ENCODE measurements around the gene RHOA. TPM values are rescaled to one million over a fixed set of nuclear protein-coding genes. Genes with fewer than 3 reads are reported as not detected.

RHOA gene
- total and polyA plus RNA-seq, 2 of the 4 experiments (the other 2 are of a cell fraction) = 383 to 879 TPM

- DNase-seq (no peak), ATAC-seq (ENCODE audit: low read depth) (no peak)
- H2AK9ac ChIP-seq (replicated peaks; ENCODE audit: low read depth, low read length, poor library complexity) = peak overlapping the region; percentile 92
- no peaks in the 10 kb centered on the region for H3K27me3 ChIP-seq (ENCODE audit: control insufficient read depth, insufficient read depth, low read length)
- H2BK120ac ChIP-seq (ENCODE audit: low read depth, low read length) = peak overlapping the region; percentile 85; the same call in 1 of the 2 replicates
- peaks cover 9 to 51% of the 10 kb centered on the region in 2 experiments for H3K79me1 ChIP-seq (ENCODE audit: low read depth in 1 of 2, low read length in 2 of 2)
- intact Hi-C loops (cut with micrococcal nuclease) (no loop called here), in situ Hi-C loops (cut with MboI; ENCODE audit: low sequenced_read_pairs) (loop anchor here (5.0 kb wide), 1 partner anchor 59 kb away; the partner anchor contains the start of genes RHOA and TCTA), dilution Hi-C loops (cut with HindIII; ENCODE audit: low sequenced_read_pairs, unreplicated experiment) (no loop called here)
- H2BK5ac ChIP-seq (ENCODE audit: low read depth, low read length, poor library complexity, severe bottlenecking) = peak overlapping the region; percentile 88
- no TSS peak for BruUV-seq (replicated peaks)
- peak overlapping the region; percentile 44 for H2BK20ac ChIP-seq (ENCODE audit: low read depth, low read length)
- H4K20me1 ChIP-seq (ENCODE audit: insufficient read depth, low read length) = peaks cover 24% of the 10 kb centered on the region
- H3K27ac ChIP-seq (ENCODE audit: insufficient read depth, low read length) = peak overlapping the region; percentile 88
- H2AK5ac ChIP-seq (ENCODE audit: low read depth, low read length) = peak overlapping the region; percentile 93
- ChIA-PET CTCF (interaction anchor here (1.5 kb wide), 1 partner anchor 13 kb away, joined by 5 read pairs; the partner anchor contains the start of gene USP4), POLR2A (ENCODE audit: unreplicated experiment) (interaction anchor here (2.3 kb wide), 1 partner anchor 13 kb away, joined by 9 read pairs; the partner anchor contains the start of gene USP4)
- WGBS, 2 experiments (ENCODE audit: extremely low coverage in 2 of 2, insufficient read length in 1 of 2) = 92% methylated on average over 4 of the region's 5 CpGs; no CpG with 5 or more reads in 1 of the 2 experiments
- H3K14ac ChIP-seq (replicated peaks; ENCODE audit: low read depth, low read length) = peak overlapping the region; percentile 90
- H4K91ac ChIP-seq (ENCODE audit: insufficient read depth, low read depth, low read length) = peak overlapping the region; percentile 76
- peak overlapping the region; percentile 62 for H3K4ac ChIP-seq (ENCODE audit: low read depth, low read length)
- peak overlapping the region; percentile 87; the same call in 2 of the 3 replicates for H2BK15ac ChIP-seq (ENCODE audit: low read depth, low read length)
- no peak overlapping the region for H3K4me2 ChIP-seq (ENCODE audit: low read depth, low read length)
- H3K9me1 ChIP-seq (ENCODE audit: insufficient read depth, low read length) = peaks cover 18% of the 10 kb centered on the region; the same call in 1 of the 2 replicates
- peak overlapping the region; percentile 85; the same call in 1 of the 2 replicates for H3K23ac ChIP-seq (ENCODE audit: low read depth, low read length)
- H2AFZ ChIP-seq (replicated peaks; ENCODE audit: low read length, poor library complexity) = peak overlapping the region; percentile 1
- peaks cover 15% of the 10 kb centered on the region for H3K36me3 ChIP-seq (ENCODE audit: control insufficient read depth, insufficient read depth, low read length)
- H3K9ac ChIP-seq (ENCODE audit: low read depth, low read length) = no peak overlapping the region
- peaks cover 19% of the 10 kb centered on the region for H3K4me1 ChIP-seq (ENCODE audit: control insufficient read depth, insufficient read depth, low read length)
- no peak overlapping the region for H3K4me3 ChIP-seq (ENCODE audit: insufficient read depth, low read depth, low read length)
- no peaks in the 10 kb centered on the region for H3K9me3 ChIP-seq (ENCODE audit: control insufficient read depth, insufficient read depth, low read length)
- H3K18ac ChIP-seq (ENCODE audit: low read depth, low read length) = peak overlapping the region; percentile 85
- H3K56ac ChIP-seq (ENCODE audit: extremely low read depth, insufficient read depth, low read length) = no peak overlapping the region
- H4K5ac ChIP-seq (ENCODE audit: low read depth, low read length) = peak overlapping the region; percentile 95
- H4K8ac ChIP-seq (ENCODE audit: low read depth in 2 of 2, low read length in 2 of 2) = peak overlapping the region; percentile 69 to 85; a peak in 3 of 4 replicates
- TF ChIP-seq MAFK (IDR thresholded peaks at IDR 0.05; ENCODE audit: low read depth, low read length) = no peak
- TF ChIP-seq RCOR1 (IDR thresholded peaks at IDR 0.05; ENCODE audit: insufficient replicate concordance, low read length) = no peak
- TF ChIP-seq NFE2L2 (IDR thresholded peaks at IDR 0.05; ENCODE audit: low read depth, low read length) = no peak
- TF ChIP-seq, protein P1, sequence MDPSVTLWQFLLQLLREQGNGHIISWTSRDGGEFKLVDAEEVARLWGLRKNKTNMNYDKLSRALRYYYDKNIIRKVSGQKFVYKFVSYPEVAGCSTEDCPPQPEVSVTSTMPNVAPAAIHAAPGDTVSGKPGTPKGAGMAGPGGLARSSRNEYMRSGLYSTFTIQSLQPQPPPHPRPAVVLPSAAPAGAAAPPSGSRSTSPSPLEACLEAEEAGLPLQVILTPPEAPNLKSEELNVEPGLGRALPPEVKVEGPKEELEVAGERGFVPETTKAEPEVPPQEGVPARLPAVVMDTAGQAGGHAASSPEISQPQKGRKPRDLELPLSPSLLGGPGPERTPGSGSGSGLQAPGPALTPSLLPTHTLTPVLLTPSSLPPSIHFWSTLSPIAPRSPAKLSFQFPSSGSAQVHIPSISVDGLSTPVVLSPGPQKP (IDR thresholded peaks at IDR 0.05; ENCODE audit: borderline replicate concordance, low read depth, low read length) = no peak
- TF ChIP-seq POLR2A (IDR thresholded peaks at IDR 0.05; ENCODE audit: low read depth, low read length) = no peak
- TF ChIP-seq MXI1 (IDR thresholded peaks at IDR 0.05; ENCODE audit: borderline replicate concordance, low read depth, low read length) = no peak
- no peak for TF ChIP-seq RFX5 (IDR thresholded peaks at IDR 0.05; ENCODE audit: low read depth, low read length)
- no peak for TF ChIP-seq USF2 (IDR thresholded peaks at IDR 0.05; ENCODE audit: low read depth, low read length)
- TF ChIP-seq MAZ (IDR thresholded peaks at IDR 0.05; ENCODE audit: borderline replicate concordance, low read depth, low read length) = no peak
- no peak for TF ChIP-seq CHD1 (IDR thresholded peaks at IDR 0.05; ENCODE audit: low read depth, low read length)
- no peak for TF ChIP-seq BHLHE40 (IDR thresholded peaks at IDR 0.05; ENCODE audit: low read depth, low read length)
- TF ChIP-seq, protein P2, sequence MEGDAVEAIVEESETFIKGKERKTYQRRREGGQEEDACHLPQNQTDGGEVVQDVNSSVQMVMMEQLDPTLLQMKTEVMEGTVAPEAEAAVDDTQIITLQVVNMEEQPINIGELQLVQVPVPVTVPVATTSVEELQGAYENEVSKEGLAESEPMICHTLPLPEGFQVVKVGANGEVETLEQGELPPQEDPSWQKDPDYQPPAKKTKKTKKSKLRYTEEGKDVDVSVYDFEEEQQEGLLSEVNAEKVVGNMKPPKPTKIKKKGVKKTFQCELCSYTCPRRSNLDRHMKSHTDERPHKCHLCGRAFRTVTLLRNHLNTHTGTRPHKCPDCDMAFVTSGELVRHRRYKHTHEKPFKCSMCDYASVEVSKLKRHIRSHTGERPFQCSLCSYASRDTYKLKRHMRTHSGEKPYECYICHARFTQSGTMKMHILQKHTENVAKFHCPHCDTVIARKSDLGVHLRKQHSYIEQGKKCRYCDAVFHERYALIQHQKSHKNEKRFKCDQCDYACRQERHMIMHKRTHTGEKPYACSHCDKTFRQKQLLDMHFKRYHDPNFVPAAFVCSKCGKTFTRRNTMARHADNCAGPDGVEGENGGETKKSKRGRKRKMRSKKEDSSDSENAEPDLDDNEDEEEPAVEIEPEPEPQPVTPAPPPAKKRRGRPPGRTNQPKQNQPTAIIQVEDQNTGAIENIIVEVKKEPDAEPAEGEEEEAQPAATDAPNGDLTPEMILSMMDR (conservative IDR thresholded peaks at IDR 0.05; ENCODE audit: low read depth, low read length) = no peak
- no peak for TF ChIP-seq RAD21 (IDR thresholded peaks at IDR 0.05; ENCODE audit: low read length)
- TF ChIP-seq CEBPB (IDR thresholded peaks at IDR 0.05; ENCODE audit: low read depth, low read length) = no peak
- no peak for TF ChIP-seq FOS (IDR thresholded peaks at IDR 0.05; ENCODE audit: low read depth, low read length)
Measured at GRCh38 chr3:49352890-49353421, 58.8 kb downstream of the RHOA start.

All from IMR-90 (cell line).